KMS-11 (cell line): ENCODE results near the gene TTLL13.

Experiments used
- H2AFZ ChIP-seq: fragments of 200-600 bp; sonication (generic); 2 replicates; pipeline ENCODE4 v1.6.1; 2016; ENCODE audit warnings: antibody characterized with exemption, mixed run types, low read depth
- H3K27ac ChIP-seq: fragments of 200-600 bp; sonication (generic); 2 replicates; pipeline ENCODE4 v1.6.1; 2016; ENCODE audit warnings: mild to moderate bottlenecking, mixed run types
- H3K27me3 ChIP-seq: fragments of 200-600 bp; sonication (generic); 2 replicates; pipeline ENCODE4 v1.6.1; 2017; ENCODE audit warnings: mild to moderate bottlenecking, low read depth, mixed run types, moderate library complexity; ENCODE audit not compliant: insufficient read depth
- H3K36me3 ChIP-seq: fragments of 200-600 bp; sonication (generic); 2 replicates; pipeline ENCODE4 v1.6.1; 2017; ENCODE audit warnings: mild to moderate bottlenecking, mixed run types; ENCODE audit not compliant: insufficient read depth
- H3K4me1 ChIP-seq: fragments of 200-600 bp; sonication (generic); 2 replicates; pipeline ENCODE4 v1.6.1; 2016; ENCODE audit warnings: mild to moderate bottlenecking, low read depth, mixed run types; ENCODE audit not compliant: poor library complexity, severe bottlenecking
- H3K4me2 ChIP-seq: fragments of 200-600 bp; sonication (generic); 2 replicates; pipeline ENCODE4 v1.7.0; 2016; ENCODE audit warnings: mild to moderate bottlenecking, mixed run types
- H3K4me3 ChIP-seq: fragments of 200-600 bp; sonication (generic); IDR thresholded peaks from 2 replicates; pipeline ENCODE4 v1.6.1; 2017; ENCODE audit warnings: low read depth, low read length, mixed read lengths; ENCODE audit not compliant: insufficient read depth
- H3K79me2 ChIP-seq: fragments of 200-600 bp; sonication (generic); 2 replicates; pipeline ENCODE4 v1.6.1; 2016; ENCODE audit warnings: low read depth, mixed run types; ENCODE audit not compliant: insufficient read depth
- H3K9ac ChIP-seq: fragments of 200-600 bp; sonication (generic); 2 replicates; pipeline ENCODE4 v1.6.1; 2016; ENCODE audit warnings: mild to moderate bottlenecking, mixed run types
- H4K20me1 ChIP-seq: fragments of 200-600 bp; sonication (generic); 2 replicates; pipeline ENCODE4 v1.6.1; 2016; ENCODE audit warnings: mild to moderate bottlenecking, mixed run types; ENCODE audit not compliant: insufficient read depth
- TF ChIP-seq, protein P1 (sequence below): fragments of 200-600 bp; sonication (generic); conservative IDR thresholded peaks from 2 replicates; pipeline ENCODE4 v1.6.1; 2017; ENCODE audit warnings: low read depth, mild to moderate bottlenecking, antibody characterized with exemption, low read length, moderate library complexity, mixed read lengths

Gene TTLL13, protein sequence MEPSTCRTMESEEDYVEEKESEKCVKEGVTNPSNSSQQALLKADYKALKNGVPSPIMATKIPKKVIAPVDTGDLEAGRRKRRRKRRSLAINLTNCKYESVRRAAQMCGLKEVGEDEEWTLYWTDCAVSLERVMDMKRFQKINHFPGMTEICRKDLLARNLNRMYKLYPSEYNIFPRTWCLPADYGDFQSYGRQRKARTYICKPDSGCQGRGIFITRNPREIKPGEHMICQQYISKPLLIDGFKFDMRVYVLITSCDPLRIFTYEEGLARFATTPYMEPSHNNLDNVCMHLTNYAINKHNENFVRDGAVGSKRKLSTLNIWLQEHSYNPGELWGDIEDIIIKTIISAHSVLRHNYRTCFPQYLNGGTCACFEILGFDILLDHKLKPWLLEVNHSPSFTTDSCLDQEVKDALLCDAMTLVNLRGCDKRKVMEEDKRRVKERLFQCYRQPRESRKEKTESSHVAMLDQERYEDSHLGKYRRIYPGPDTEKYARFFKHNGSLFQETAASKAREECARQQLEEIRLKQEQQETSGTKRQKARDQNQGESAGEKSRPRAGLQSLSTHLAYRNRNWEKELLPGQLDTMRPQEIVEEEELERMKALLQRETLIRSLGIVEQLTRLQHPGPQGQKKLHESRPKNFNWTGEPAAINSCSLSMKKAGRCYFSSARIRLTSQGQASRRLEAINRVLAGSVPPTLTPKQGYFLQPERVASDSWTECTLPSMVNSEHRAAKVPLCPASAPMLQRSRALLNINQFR

DNA sequence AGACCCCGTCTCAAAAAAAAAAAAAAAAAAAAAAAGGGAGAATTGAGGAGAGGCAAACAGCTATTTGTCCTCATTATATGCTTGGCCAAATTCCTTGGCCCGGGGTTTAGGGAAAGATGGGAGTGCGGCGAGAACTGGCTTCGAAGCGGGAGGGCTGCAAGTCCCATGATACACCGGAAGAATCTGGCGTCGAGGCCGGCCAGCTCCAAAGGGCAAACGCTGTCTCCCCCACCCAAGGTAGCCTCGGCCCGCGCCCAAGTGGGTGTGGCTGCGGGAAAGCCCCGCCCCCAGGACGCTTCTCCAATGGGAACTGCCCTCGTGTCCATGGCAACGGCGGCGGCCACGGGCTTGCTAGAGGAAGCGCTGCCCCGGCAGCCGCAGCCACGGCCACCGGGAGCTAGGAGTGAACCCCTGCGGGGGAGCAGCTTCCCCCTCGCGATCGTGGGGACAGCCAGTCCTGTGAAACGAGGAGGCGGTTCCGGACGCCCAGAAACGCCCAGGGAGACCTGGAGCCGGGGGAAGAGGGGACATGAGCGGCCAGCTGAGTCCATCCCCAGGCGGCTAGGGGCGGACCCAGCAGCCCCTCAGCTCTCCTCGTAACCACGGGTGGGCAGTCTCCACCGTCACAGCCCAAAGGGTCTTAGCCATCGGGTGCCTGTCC, at the start of gene TTLL13:
Gene TTLL13, plus strand, starts transcription at position 354 of the 661 bp plus-strand sequence. CDS start 1,075 bp downstream, outside the sequence.
- TF ChIP-seq, protein P1, sequence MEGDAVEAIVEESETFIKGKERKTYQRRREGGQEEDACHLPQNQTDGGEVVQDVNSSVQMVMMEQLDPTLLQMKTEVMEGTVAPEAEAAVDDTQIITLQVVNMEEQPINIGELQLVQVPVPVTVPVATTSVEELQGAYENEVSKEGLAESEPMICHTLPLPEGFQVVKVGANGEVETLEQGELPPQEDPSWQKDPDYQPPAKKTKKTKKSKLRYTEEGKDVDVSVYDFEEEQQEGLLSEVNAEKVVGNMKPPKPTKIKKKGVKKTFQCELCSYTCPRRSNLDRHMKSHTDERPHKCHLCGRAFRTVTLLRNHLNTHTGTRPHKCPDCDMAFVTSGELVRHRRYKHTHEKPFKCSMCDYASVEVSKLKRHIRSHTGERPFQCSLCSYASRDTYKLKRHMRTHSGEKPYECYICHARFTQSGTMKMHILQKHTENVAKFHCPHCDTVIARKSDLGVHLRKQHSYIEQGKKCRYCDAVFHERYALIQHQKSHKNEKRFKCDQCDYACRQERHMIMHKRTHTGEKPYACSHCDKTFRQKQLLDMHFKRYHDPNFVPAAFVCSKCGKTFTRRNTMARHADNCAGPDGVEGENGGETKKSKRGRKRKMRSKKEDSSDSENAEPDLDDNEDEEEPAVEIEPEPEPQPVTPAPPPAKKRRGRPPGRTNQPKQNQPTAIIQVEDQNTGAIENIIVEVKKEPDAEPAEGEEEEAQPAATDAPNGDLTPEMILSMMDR, result no peak
- H3K9ac ChIP-seq, result no peak within 1 kb of the TSS
- no peaks in the 10 kb centered on the region for H3K4me1 ChIP-seq

DNA sequence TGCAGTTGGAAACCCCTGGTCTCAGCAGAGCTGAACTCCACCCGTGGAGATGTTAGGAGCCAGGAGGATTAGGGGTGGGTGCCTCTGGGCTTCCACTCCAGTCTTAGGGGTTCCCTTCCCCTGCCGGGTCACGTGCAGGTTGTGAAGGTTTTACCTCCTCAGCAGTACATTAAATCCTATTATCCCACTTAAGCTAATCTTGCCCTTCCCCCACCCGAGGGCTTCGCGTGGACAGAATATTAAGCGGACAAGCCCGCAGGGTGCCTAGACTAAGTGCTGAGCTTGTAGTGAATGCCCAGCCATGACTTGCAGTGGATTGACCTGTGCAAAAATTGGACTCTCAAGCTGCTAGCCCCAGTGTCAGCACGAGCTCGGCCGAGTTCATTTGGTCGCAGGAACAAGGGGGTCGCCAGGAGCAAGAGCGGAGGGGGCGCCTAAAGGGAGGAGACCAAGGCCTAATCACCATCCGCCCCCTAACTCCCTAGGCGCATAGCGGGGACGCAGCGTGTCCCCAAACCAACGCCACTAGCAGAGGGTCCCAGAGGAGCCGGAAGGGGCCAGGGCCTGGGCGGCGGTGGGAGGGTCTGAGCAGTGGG, 48.7 kb upstream of the TTLL13 start:
- H3K79me2 ChIP-seq, result peaks cover 23% of the 10 kb centered on the region
- H2AFZ ChIP-seq, result 0 out of 2 replicates have a peak overlapping the region, but pooled peaks have one; percentile 57
- TF ChIP-seq, protein P1, result no peak
- no peak overlapping the region for H3K27ac ChIP-seq
- peak overlapping the region; percentile 97 for H3K4me2 ChIP-seq
- peak overlapping the region; percentile 59; the same call in 1 of the 2 replicates for H3K9ac ChIP-seq
- H3K36me3 ChIP-seq, result no peaks in the 10 kb centered on the region
- no peaks in the 10 kb centered on the region for H3K27me3 ChIP-seq
- H3K4me3 ChIP-seq, result no peak overlapping the region
- H4K20me1 ChIP-seq, result no peaks in the 10 kb centered on the region
- H3K4me1 ChIP-seq, result peaks cover 24% of the 10 kb centered on the region

More for the DNA sequence above, at the start of gene TTLL13:
- Histone ChIP-seq H3K4me2 (no peak within 1 kb of the TSS), H3K36me3 (no peaks in the 10 kb centered on the region), H4K20me1 (no peaks in the 10 kb centered on the region), H3K79me2 (no peaks in the 10 kb centered on the region), H3K4me3 (no peak within 1 kb of the TSS), H3K27me3 (no peaks in the 10 kb centered on the region), H2AFZ (no peak within 1 kb of the TSS), H3K27ac (no peak within 1 kb of the TSS)

GRCh38 chr15:90201130-90201943, 48.0 kb upstream of the TTLL13 start, which contains the start of gene SEMA4B:
SEMA4B (plus strand) TSS chr15:90201330; CDS start chr15:90201579, 249 bp downstream.
- Histone ChIP-seq H3K4me2 (peak within 1 kb of the TSS; percentile 97), H3K36me3 (no peaks in the 10 kb centered on the region), H3K4me1 (peaks cover 24% of the 10 kb centered on the region), H3K27me3 (no peaks in the 10 kb centered on the region), H4K20me1 (no peaks in the 10 kb centered on the region), H3K79me2 (peaks cover 23% of the 10 kb centered on the region), H3K4me3 (no peak within 1 kb of the TSS), H3K27ac (no peak within 1 kb of the TSS), H3K9ac (peak within 1 kb of the TSS; percentile 59; the same call in 1 of the 2 replicates), H2AFZ (peak within 1 kb of the TSS; percentile 57; the same call in 1 of the 2 replicates)
- TF ChIP-seq, protein P1, result no peak
